HCT116 (cell line): ENCODE results near the gene ERICH6B.

ENCODE experiments used
- EGR1 ChIP-seq: IDR thresholded peaks from 2 replicates; pipeline ENCODE4 v1.6.1; 2012; ENCODE audit warnings: low read depth
- POLR2A ChIP-seq: IDR thresholded peaks from 2 replicates; pipeline ENCODE4 v1.7.0; 2011; ENCODE audit warnings: borderline replicate concordance; ENCODE audit not compliant: insufficient read depth, insufficient read length; ENCODE audit errors: extremely low read depth
- RAD21 ChIP-seq: IDR thresholded peaks from 2 replicates; pipeline ENCODE4 v1.6.1; 2012; ENCODE audit warnings: low read depth, mild to moderate bottlenecking

GRCh38 chr13:45601680-45602079 is 13.9 kb downstream of the ERICH6B start:
- TF ChIP-seq POLR2A (no peak), EGR1 (no peak), RAD21 (no peak)
